ENCODE results near the gene ENO4.

ENO4 gene

GRCh38 chr10:116870949-116871348 lies 21.6 kb downstream of the ENO4 start:
- no peak for DNase-seq

GRCh38 chr10:116873134-116873533 lies 23.8 kb downstream of the ENO4 start:
- no peak for DNase-seq

- no peak for DNase-seq
Observed at GRCh38 chr10:116875897-116876296, 26.6 kb downstream of the ENO4 start.

GRCh38 chr10:116877391-116877790 lies 28.1 kb downstream of the ENO4 start:
- no peak for DNase-seq

- DNase-seq: no peak
Observed at GRCh38 chr10:116878123-116878522, 28.8 kb downstream of the ENO4 start.

- DNase-seq: no peak
Observed at GRCh38 chr10:116879817-116880216, 30.5 kb downstream of the ENO4 start.

GRCh38 chr10:116880716-116881482 lies 31.6 kb downstream of the ENO4 start:
- no peak for DNase-seq

GRCh38 chr10:116882639-116883038 lies 33.3 kb downstream of the ENO4 start:
- DNase-seq: no peak

GRCh38 chr10:116886772-116887171 lies 37.5 kb downstream of the ENO4 start:
- DNase-seq: no peak

GRCh38 chr10:116888380-116889055 lies 39.2 kb downstream of the ENO4 start:
- peak; percentile 34 for DNase-seq

- no peak for DNase-seq
Observed at GRCh38 chr10:116889066-116889465, 39.8 kb downstream of the ENO4 start.

- no peak for DNase-seq
Observed at GRCh38 chr10:116891208-116891607, 41.9 kb downstream of the ENO4 start.

- DNase-seq: no peak
Observed at GRCh38 chr10:116892907-116893685, 43.8 kb downstream of the ENO4 start.

- no peak for DNase-seq
Observed at GRCh38 chr10:116893686-116894037, 44.4 kb downstream of the ENO4 start.

- no peak for DNase-seq
Observed at GRCh38 chr10:116899626-116900025, 50.3 kb downstream of the ENO4 start.

- DNase-seq: no peak
Observed at GRCh38 chr10:116905845-116906210, 56.5 kb downstream of the ENO4 start.

GRCh38 chr10:116907245-116907987 lies 58.1 kb downstream of the ENO4 start:
- no peak for DNase-seq

- no peak for DNase-seq
Observed at GRCh38 chr10:116909307-116909706, 60.0 kb downstream of the ENO4 start.

- DNase-seq: no peak
Observed at GRCh38 chr10:116910910-116911309, 61.6 kb downstream of the ENO4 start.

GRCh38 chr10:116912162-116912561 lies 62.9 kb downstream of the ENO4 start:
- DNase-seq: no peak

- DNase-seq: no peak
Observed at GRCh38 chr10:116913695-116914094, 64.4 kb downstream of the ENO4 start.

- no peak for DNase-seq
Observed at GRCh38 chr10:116915340-116915739, 66.0 kb downstream of the ENO4 start.

- no peak for DNase-seq
Observed at GRCh38 chr10:116917481-116917880, 68.2 kb downstream of the ENO4 start.

All from DMS53 (cell line).